ENCODE results near the gene CDKN1A.

Gene CDKN1A

DNA sequence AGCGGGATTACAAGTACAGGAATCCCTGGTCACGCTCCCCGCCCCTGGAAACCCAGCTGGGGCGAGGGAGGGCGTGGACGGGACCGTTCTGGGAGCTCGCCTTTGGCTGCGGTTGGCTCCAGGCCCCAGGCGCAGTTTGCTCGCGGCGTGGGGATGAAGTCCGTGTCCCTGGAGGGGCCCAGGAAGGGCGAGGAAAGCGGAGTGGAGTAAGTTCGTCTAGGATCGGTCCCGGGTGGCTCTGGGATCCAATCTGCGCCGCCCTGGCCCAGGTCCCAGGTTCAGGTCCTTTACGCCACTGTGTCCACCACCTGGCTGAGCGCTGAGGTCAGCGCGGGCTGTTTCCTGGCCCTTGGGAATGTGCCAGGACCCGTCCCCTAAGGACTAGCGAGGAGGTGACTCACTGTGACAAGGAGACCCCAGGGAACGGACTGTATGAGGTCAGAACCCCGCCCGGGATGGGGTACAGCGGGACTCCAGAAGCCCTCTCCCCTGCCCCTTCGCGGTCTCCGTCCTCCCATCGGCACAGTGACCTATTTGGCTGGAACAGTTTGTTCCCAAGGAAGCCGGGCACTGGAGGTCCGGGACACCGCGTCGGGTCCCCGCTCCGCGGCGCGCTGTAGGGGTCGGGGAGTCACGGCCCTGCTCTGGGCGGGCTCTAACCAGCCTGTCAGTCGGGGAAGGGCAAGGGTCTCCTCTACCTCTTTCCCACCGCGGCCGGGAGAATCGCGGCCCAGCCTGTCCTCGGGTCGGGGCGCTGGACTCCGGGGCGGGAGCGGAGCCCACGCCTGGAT, 724 bp downstream of the CDKN1A start:
- no peak for DNase-seq

DNA sequence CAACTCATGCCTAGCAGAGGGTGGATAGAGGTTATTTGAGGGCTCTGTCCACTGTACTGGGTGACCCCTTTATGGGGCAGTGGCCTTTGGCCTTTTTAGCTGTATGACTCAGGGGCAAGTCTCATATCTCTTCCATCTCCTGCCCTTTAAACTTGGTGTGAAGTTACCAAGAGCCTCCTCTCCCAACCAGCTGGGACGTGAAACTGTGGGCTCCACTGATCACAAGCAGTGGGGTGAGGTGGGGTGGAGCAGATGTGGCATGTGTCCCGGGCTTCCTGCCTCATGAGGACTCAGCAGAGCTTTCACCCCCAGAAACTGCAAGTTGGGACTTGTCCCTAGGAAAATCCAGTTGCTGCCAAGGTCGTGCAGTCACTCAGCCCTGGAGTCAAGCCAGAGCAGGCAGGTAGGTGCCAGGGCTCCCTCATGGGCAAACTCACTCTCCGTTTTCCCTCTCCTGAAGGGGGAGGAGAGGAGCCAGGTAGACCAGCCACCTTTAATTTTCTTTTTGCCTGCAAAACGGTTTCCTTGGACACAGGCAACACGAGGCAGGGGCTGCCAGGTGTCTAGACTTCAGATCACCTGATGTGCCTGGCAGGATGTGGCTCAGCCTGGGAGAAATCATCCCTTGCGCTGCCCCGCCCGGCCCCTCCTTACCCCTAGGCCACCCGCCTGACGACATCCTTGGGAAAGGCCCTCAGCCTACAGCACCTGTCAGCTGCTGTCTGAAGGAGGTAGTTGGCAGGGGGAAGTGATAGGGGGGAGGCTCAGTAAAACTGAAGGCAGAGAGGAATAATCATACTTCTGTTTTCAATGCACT, 4.0 kb downstream of the CDKN1A start:
- DNase-seq, result peak; percentile 92

DNA sequence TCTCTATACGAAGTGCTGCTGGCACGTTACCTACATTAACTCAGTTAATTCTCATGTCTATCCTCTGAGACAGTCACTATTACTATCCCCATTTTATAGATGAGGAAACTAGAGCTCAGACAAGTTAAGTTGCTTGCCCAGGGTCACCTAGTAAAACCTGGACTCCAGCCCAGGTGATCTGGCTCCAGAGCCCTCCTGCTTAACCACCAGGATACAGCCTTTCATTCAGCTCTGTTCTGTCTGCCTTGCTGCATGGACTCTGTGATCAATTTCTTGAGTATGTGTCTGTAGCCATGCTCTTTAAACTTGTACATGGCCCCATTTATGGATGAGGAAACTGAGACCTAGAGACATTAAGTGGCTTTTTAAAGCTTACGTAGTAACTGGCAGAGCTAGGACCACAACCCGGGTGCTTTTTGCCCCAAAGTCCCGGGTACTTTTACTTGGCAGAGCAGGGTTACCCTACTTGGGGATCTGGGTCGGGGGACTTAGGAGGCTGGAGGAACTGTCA, 4.7 kb downstream of the CDKN1A start:
- no peak for DNase-seq

DNA sequence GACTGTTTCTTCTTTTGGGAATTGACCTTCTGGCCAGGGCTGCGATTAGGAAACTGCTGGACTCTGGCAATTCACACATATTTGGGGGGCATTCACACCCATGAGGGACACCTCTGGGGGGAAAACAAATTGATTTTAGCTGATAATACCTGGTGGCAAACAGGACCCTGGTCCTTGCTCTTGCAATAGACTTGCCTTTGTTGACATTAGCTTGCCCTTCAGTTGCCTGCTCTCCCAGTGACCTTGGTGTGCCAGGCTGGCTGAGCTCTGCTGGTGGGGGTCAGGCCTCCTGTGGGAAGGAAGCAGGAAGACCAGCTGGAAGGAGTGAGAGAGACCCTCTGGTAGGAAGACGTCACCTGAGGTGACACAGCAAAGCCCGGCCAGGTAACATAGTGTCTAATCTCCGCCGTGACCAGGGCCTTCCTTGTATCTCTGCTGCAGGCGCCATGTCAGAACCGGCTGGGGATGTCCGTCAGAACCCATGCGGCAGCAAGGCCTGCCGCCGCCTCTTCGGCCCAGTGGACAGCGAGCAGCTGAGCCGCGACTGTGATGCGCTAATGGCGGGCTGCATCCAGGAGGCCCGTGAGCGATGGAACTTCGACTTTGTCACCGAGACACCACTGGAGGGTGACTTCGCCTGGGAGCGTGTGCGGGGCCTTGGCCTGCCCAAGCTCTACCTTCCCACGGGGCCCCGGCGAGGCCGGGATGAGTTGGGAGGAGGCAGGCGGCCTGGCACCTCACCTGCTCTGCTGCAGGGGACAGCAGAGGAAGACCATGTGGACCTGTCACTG, 5.3 kb downstream of the CDKN1A start:
- DNase-seq, result no peak

DNA sequence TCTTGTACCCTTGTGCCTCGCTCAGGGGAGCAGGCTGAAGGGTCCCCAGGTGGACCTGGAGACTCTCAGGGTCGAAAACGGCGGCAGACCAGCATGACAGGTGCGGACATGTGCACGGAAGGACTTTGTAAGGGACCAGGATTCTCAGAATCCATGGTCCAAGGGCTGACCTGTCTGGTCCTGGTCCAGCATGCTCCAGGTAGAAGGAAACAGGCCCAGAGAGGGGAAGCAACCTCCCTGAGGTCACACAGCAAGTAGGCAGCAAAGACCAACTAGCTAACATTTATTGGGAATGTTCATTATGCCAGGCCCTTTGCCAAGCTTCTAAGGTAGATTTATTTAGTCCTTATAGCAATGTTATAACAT, 5.9 kb downstream of the CDKN1A start:
- DNase-seq, result no peak

GRCh38 chr6:36685166-36685924, 6.8 kb downstream of the CDKN1A start:
- DNase-seq, result no peak

- no peak for DNase-seq
These were observed 7.6 kb downstream of the CDKN1A start for GRCh38 chr6:36685926-36686667.

DNA sequence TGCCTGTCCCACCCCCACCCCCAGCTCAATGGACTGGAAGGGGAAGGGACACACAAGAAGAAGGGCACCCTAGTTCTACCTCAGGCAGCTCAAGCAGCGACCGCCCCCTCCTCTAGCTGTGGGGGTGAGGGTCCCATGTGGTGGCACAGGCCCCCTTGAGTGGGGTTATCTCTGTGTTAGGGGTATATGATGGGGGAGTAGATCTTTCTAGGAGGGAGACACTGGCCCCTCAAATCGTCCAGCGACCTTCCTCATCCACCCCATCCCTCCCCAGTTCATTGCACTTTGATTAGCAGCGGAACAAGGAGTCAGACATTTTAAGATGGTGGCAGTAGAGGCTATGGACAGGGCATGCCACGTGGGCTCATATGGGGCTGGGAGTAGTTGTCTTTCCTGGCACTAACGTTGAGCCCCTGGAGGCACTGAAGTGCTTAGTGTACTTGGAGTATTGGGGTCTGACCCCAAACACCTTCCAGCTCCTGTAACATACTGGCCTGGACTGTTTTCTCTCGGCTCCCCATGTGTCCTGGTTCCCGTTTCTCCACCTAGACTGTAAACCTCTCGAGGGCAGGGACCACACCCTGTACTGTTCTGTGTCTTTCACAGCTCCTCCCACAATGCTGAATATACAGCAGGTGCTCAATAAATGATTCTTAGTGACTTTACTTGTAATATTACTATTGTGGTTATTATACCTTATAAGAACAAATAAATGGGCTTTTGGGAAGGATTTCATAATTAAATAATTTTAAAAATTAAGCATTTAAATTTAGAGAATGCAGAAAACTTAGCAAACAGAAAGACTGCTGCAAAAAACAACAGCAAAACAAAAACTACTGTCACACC, 8.4 kb downstream of the CDKN1A start:
- no peak for DNase-seq

DNA sequence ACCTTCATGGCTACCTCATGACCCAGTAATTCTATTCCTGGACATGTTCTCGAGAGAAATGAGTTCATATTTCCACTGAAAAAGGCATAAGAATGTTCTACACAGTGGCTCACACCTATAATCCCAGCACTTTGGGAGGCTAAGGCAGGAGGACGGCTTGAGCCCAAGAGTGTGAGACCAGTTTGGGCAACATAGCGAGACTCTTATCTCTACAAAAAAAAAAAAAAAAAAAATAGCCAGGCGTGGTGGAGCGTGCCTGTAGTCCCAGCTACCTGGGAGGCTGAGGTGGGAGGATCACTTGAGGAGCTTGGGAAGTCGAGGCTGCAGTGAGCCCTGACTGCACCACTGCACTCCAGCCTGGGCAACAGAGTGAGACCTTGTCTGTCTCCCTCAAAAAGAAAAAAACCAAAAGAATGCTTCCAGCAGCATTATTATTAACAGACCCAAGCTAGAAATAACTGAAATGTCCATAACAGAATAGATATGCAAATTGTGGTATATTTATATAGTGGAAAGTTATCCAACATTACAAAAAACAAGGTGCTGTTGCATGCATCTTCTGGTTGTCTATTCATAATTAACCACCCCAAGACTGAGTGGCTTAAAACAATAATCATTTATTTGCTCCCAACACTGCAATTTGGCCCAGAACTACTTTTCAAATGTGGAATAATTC, 9.7 kb downstream of the CDKN1A start:
- no peak for DNase-seq

GRCh38 chr6:36688739-36689075, 10.2 kb downstream of the CDKN1A start:
- no peak for DNase-seq

- DNase-seq, result no peak
These were observed 12.5 kb downstream of the CDKN1A start for GRCh38 chr6:36691011-36691410.

DNA sequence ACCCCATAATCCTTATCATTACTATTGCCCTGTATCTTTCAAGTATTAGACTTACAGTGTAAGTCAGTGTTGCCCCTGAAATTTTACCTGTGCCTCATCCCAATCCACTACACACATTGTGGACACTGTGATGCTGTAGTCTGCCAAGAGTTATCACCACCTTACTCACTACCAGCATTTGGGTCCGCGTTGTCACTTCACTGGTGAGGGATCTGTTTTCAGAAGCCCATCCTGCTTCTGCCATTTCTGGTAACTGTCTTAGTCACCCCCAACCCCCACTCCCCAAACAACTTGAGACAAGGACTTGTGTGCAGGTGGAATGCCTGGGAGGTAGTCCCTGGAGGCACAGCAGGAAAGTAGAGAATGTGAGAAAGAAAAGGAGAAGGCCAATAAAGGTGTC, 13.1 kb downstream of the CDKN1A start:
- DNase-seq, result no peak

GRCh38 chr6:36692220-36692619, 13.7 kb downstream of the CDKN1A start:
- DNase-seq, result no peak

GRCh38 chr6:36692861-36693702, 14.6 kb downstream of the CDKN1A start:
- DNase-seq, result no peak

DNA sequence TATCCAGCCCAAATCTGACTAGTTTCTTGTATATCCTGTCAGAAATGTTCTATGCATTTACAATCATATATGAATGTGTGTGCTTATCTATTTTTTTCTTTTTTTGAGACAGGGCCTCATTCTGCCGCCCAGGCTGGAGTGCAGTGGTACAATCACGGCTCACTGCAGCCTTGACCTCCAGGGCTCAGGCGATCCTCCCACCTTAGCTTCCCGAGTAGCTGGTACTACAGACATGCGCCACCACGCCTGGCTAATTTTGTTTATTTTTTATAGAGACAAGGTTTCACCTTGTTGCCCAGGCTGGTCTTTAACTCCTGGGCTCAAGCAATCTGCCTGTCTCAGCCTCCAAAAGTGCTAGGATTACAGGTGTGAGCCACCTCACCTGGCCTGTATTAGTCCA, 16.1 kb downstream of the CDKN1A start:
- DNase-seq, result no peak

- DNase-seq, result no peak
These were observed 16.9 kb downstream of the CDKN1A start for GRCh38 chr6:36695414-36695813.

GRCh38 chr6:36697481-36697903, 19.0 kb downstream of the CDKN1A start, which contains the start of gene RAB44:
Gene RAB44, plus strand, starts transcription at chr6:36697826. Its CDS starts 6,410 bp downstream, at chr6:36704236.
- DNase-seq, result no peak

DNA sequence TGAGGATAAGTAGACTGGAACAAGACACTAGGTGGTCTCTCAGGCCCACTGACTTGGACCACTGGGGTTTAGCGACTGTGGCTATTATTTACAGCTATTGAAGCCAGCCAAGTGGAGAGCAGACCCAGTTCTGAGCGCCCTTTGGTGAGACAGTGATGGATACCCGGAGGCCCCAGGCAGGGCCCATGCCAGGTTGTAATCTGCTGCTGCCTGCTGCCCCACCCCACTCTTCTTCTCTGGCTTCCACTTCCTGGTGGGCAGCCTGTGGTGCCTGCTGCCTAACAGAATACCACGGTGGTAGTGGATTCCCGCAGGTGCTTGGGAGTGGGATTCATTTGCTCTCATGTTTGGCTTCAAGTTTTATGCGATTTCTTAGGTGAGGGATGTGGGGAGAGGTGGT, 19.7 kb downstream of the CDKN1A start:
- no peak for DNase-seq

GRCh38 chr6:36698871-36699271, 20.4 kb downstream of the CDKN1A start:
- no peak for DNase-seq
